HFF-Myc (cell line): ENCODE data around the gene CHN2.
"Not testable (repeated sequence)": the region's sequence is repeated elsewhere in the genome, so short reads cannot be mapped to it uniquely, and the experiment has no call there.

ENCODE experiments used
- DNase-seq: peaks from one replicate; pipeline ENCODE4 v3.0.0-alpha.2; 2011; ENCODE audit warnings: low read depth; ENCODE audit errors: extremely low read depth
- H3K4me3 ChIP-seq: replicated peaks from 2 replicates; pipeline ENCODE4 v1.5.1; 2011; ENCODE audit warnings: low read depth, mild to moderate bottlenecking, control low read depth, low read length
- CTCF ChIP-seq: IDR thresholded peaks from 2 replicates; pipeline ENCODE4 v1.5.1; 2012; ENCODE audit warnings: mild to moderate bottlenecking, low read depth, low read length, control low read depth; ENCODE audit errors: missing control alignments

Gene CHN2

GRCh38 chr7:29204491-29205272, 10.1 kb downstream of the CHN2 start:
- no peak overlapping the region for H3K4me3 ChIP-seq
- no peak for TF ChIP-seq CTCF
- no peak for DNase-seq

- DNase-seq, result no peak
- no peak for TF ChIP-seq CTCF
- no peak overlapping the region for H3K4me3 ChIP-seq
Measured at GRCh38 chr7:29207162-29207801, 12.7 kb downstream of the CHN2 start.

GRCh38 chr7:29208410-29209250, 14.1 kb downstream of the CHN2 start:
- no peak for TF ChIP-seq CTCF
- DNase-seq, result no peak

GRCh38 chr7:29209745-29210144, 15.2 kb downstream of the CHN2 start:
- H3K4me3 ChIP-seq, result no peak overlapping the region
- DNase-seq, result no peak
- no peak for TF ChIP-seq CTCF

More at GRCh38 chr7:29208410-29209250, 14.1 kb downstream of the CHN2 start:
- no peak overlapping the region for H3K4me3 ChIP-seq

GRCh38 chr7:29212736-29213135, 18.2 kb downstream of the CHN2 start:
- not testable (repeated sequence) for DNase-seq, H3K4me3 ChIP-seq

GRCh38 chr7:29214056-29214455, 19.5 kb downstream of the CHN2 start:
- DNase-seq, result no peak
- H3K4me3 ChIP-seq, result no peak overlapping the region
- TF ChIP-seq CTCF, result no peak

- no peak for TF ChIP-seq CTCF
- no peak for DNase-seq
- no peak overlapping the region for H3K4me3 ChIP-seq
Measured at GRCh38 chr7:29214816-29215215, 20.2 kb downstream of the CHN2 start.
